C4-2B (cell line): ENCODE measurements around the gene GALNT12.

ENCODE experiments used
- H3K27ac ChIP-seq: fragments of 450-650 bp; 2 replicates; pipeline ENCODE4 v1.5.1; 2017
- ZFX ChIP-seq: fragments of 450-650 bp; IDR thresholded peaks from 2 replicates; pipeline ENCODE4 v1.6.1; 2017
- TF ChIP-seq, protein P1 (sequence below): fragments of 450-650 bp; conservative IDR thresholded peaks from 2 replicates; pipeline ENCODE4 v1.5.1; 2017; ENCODE audit warnings: mild to moderate bottlenecking

Gene GALNT12

DNA sequence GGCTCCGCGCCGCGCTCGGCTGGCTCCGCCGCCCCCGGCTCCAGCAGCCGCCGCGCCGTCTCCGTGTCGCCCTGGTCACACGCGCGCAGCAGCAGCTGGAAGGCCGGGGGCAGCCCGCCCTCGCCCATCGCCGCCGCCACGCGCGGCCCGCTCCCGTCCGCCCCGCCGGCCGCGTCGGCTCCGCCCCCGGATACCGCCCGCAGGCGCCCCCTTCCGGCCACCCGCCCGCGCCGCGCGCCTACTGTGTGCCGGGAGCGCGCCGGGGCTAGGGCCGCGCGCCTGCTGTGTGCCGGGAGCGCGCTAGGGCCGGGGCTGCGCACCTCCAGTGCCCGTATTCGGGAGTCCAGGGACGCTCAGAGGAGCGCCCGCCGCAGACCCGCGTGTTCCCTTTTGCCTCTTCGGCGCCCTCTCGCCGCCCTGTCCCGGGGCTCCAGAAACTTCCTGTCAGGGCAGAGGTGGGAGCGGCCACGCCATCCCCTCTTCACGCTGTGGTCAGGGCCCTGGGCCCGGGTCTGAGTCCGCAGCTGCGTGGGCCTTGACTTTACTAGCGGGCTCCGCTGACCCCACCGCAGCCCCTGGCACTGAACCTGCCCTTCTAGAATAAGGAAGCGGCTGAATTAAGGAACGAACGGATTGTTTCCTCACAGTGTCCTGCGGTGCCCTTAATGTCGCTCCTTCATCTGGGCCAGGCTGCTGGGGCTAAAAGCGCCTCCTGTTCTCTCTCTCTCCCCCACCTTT is 10.9 kb upstream of the GALNT12 start, which contains the start of gene ANKS6:
ANKS6 (minus strand) TSS at position 192 of the 738 bp plus-strand sequence; CDS start at position 128, 64 bp downstream.
- peak; percentile 18; the same call in 1 of the 2 replicates for TF ChIP-seq ZFX
- TF ChIP-seq, protein P1, sequence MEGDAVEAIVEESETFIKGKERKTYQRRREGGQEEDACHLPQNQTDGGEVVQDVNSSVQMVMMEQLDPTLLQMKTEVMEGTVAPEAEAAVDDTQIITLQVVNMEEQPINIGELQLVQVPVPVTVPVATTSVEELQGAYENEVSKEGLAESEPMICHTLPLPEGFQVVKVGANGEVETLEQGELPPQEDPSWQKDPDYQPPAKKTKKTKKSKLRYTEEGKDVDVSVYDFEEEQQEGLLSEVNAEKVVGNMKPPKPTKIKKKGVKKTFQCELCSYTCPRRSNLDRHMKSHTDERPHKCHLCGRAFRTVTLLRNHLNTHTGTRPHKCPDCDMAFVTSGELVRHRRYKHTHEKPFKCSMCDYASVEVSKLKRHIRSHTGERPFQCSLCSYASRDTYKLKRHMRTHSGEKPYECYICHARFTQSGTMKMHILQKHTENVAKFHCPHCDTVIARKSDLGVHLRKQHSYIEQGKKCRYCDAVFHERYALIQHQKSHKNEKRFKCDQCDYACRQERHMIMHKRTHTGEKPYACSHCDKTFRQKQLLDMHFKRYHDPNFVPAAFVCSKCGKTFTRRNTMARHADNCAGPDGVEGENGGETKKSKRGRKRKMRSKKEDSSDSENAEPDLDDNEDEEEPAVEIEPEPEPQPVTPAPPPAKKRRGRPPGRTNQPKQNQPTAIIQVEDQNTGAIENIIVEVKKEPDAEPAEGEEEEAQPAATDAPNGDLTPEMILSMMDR: peak; percentile 95
- H3K27ac ChIP-seq: peak within 1 kb of the TSS; percentile 53

DNA sequence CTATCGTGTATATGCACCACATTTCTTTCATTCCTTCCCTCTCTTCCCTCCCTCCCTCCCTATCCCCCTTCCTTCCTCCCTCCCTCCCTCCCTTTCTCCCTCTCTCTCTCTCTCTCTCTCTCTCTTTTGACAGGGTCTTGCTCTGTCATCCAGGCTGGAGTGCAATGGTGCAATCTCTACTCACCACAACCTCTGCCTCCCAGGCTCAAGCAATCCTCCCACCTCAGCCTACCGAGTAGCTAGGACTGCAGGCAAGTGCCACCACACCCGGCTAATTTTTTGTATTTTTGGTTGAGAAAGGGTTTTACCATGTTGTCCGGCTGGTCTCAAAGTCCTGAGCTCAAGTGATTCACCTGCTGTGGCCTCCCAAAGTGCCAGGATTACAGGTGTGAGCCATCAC is 10.0 kb upstream of the GALNT12 start:
- no peak for TF ChIP-seq ZFX
- TF ChIP-seq, protein P1: no peak
- H3K27ac ChIP-seq: no peak overlapping the region

DNA sequence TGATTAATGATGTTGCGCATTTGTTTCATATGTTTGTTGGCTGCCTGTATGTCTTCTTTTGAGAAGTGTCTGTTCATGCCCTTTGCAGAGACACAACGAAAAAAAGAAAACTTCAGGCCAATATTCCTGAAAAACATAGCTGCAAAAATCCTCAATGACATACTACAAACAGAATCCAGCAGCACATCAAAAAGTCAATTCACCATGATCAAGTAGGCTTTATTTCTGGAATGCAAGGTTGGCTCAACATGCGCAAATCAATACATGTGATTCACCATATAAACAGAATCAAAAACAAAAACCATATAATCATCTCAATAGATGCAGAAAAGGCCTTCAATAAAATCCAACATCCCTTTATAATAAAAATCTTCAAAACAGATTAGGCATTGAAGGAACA is 9.2 kb upstream of the GALNT12 start:
- no peak overlapping the region for H3K27ac ChIP-seq
- TF ChIP-seq, protein P1: no peak
- no peak for TF ChIP-seq ZFX

DNA sequence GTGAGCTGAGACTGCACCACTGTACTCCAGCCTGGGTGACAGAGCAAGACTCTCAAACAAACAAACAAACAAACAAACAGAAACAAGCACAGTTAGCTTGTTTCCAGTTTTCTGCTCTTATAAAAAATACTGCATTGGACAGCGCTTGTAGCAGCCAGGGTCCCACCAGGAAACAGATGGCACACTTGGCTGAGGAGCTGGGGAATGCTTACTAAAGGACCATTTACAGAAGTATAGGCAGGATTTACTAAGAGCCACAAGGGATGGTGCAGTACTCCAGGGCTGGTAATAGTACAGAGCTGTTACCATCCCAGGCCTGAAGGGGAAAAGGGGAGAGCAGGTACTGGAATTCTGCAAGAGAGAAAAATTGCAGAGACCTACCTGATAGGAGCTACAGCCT is 5.9 kb upstream of the GALNT12 start:
- no peak overlapping the region for H3K27ac ChIP-seq
- TF ChIP-seq, protein P1: no peak
- TF ChIP-seq ZFX: no peak

DNA sequence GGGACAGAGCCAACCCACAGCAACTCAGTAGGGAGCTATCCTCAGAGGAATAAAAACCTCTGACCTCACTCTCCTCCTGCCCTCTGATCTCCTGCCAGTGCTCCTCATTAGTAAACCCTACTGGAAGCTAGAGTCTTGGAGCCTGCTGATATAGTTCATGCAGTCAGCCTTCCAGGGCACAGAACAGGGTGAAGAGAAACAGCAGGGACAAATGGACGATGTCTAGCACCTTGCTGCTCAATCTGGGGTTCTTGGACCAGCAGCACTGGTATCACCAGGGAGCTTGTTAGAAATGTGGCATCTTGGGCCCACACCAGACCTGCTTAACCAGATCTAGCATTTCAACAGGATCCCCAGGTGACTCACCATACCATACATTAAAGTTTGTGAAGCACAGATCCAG is 5.5 kb upstream of the GALNT12 start:
- no peak overlapping the region for H3K27ac ChIP-seq
- TF ChIP-seq ZFX: no peak
- TF ChIP-seq, protein P1: no peak

DNA sequence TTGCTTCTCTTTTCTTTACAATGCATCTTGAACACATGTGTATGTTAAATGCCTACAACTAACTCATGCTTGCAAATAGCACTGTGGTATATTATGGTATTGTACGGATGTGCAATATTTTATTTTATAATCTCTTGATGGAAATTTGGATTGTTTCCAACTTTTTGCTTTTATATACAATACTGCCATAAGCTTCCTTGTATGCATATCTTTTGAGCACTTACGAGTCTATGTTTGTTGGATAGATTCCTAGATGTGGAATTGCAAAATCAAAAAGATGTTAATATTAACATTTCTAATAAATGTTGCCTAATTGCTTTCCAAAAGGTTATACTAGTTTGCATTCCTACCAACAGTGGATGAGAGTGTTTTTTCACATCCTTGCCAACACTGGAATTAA is 3.4 kb upstream of the GALNT12 start:
- TF ChIP-seq, protein P1: no peak
- TF ChIP-seq ZFX: no peak
- no peak overlapping the region for H3K27ac ChIP-seq

DNA sequence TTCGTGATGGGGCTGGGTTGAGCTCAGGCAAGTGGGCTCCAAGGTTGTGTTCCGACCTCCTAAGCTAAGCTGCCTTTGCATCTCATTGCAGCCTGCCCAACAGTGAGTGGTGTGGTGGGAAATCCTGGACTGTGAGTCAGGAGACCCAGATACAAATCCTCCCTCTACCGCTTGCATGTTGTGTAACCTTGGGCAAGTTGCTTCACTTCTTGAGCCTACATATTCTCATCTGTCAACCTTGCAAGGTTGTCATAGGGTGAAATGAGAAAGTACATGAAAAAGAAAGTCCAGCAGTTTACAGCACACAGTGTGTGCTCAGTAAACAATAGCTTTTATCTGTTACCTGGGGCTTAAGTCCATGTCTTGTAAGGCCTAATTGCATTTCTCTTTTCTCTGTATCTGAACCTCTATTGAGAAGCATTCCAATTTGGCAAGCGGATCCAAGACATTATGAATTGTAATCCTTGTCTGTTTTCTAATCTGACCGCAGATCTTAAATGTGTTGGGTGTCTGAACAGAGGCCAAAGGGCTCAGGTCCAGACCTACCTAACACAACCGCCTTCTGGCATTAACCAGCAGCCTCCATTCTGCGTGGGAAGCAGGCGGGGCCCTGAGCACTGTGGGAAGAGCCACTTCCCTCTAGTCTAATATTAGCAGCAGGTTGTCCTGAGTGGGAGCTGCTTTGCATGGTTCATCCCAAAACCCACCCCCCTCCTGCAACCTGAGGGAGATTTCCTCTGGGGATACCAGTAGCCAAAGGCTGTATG is 1.8 kb upstream of the GALNT12 start:
- peak overlapping the region; percentile 34; the same call in 1 of the 2 replicates for H3K27ac ChIP-seq

More for the DNA sequence above, 1.8 kb upstream of the GALNT12 start:
- TF ChIP-seq ZFX: no peak
